GM18498 (cell line): Measurements from ENCODE around the gene PSAPL1.

Experiments used
- ATAC-seq: cut with Tn5 transposase; IDR thresholded peaks from one replicate; pipeline ENCODE4 v1.9.1; 2021; ENCODE audit warnings: mild to moderate bottlenecking, moderate library complexity; ENCODE audit not compliant: unreplicated experiment

Gene PSAPL1

DNA sequence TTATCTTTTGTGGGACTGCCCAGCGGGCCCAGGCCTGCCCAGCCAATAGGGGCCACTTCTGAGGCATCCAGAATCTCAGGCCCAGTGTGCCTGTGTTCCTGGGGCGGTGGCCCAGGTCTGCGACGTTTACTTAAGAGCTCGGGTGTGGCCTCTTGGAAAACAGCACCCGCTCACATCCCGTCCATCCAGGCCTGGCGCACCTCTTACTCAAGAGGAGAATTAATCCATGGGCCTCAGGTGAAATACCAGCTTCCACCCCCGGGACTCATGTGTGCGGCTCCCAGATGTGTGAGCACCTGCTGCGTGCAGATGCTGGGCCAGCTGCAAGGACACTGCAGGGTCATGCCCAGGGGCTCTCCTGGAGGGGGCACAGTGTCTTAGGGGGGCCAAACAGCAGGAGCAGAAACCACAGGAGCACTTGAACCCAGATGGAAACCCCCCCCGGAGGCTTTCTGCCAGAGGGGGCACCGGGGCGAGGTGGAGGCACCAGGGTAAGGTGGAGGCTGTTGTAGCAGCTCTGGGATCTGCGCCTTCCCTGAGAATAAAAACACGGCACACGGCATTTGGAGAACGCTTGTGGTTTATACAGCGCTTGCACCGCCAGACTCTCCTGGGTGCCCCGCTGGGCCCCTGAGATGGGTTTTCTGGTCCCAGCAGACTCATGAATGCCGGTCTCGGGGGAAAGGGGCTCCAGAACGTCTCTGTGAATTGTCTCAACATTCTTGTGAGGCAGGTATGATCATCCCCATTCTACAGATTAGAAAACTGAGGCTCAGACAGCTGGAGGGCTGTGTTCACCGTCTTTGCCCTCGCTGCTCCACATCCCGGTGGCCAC, 2.8 kb downstream of the PSAPL1 start:
- no peak for ATAC-seq

DNA sequence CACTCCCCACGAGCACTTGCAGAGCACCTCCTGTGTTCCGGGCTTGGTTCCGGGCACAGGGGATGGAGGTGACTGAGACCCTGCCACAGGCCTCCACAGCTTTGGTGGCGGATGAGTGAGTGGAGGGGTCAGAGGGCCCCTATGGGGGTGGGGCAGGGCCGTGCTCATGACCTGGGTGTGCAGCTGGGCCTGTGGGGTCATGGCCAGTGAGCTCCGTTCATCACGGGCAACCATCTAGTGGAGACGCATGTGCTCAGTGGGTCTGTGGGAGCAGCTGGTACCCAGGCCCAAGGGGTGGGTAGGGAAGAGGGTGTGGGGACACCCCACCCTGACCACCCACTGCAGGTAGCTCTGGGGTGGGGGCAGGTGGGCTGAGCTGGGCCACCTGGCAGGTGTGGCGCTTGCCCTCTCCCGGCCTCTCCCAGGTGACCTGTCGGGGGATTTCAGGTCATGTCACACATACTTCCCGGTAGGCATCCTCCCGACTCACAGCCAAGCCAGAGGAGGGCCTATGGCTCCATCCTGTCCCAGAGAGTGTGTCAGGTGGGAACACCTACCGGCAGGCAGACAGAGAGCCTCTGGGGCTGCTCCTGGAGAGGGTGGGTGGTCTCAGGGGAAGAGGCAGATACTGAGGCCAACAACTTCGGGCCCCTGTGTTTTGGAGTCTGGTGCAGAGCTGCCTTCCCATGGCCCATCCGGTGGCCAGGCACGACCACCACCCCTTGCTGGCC, 3.6 kb downstream of the PSAPL1 start:
- no peak for ATAC-seq

DNA sequence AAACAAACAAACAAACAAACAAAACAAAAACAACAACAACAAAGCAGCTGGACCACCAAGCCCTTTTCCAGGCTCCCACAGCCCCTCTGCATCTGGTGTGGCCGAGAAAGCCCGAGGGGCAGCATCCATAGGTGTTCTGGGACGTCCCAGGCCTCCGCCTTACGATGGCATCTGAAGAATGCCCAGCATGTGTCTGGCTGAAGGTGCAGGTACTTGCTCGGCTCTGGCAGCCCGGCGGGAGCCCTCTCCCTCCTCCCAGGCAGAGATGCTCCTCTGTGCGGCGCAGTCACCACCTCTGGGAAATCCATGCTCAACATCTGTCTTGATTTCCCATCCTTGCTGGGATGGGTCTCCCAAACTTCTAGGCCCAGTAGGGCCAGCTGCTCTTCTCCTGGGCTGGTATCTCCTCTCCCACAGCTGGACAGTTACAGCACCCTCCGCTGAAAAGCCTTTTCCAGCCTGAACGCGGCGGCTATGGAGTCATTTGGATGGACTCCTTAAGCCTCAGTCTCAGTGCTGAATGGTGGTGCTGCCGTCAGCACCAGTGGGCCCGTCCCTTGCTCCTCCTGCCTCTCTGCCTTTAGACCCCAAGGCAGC, 4.3 kb downstream of the PSAPL1 start:
- no peak for ATAC-seq

DNA sequence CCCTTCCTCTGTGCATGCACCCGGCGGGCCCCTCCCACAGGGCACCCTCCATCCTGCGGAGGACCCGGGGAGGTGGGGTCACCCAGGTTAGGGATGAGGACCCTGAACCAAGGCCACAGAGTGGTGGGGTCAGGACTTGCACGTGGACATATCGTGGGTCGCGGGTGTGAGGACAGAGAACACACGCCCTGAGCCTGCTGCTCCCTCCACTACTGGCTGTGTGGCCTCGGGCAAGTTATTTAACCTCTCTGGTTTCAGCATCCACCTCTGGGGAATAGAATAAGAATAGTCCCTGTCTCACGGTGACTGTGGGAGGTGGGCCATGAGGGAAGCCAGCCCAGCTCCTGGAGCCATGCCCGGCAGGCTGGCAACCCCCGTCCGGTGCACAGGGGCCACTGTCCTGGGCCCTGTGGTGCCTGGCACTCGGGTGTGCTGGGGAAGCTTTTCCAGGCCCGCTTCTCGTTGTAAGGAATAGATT, 5.1 kb downstream of the PSAPL1 start:
- no peak for ATAC-seq

DNA sequence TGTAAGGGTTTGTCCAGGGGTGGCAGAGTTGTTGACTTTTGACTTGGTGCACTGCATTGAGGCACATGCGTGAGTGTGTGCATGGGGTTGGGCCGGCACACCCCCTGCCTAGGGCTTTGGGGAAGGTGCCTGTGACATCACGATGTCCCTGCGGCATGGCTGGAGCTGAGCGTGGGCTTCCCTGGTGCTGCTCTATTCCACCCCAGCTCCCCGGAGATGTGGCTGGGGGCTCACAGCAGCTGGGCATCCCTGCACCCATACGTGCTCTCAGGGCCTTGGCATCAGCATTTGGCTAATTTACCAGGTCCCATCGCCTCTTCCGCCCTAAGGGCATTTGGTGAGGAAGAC, 5.7 kb downstream of the PSAPL1 start:
- no peak for ATAC-seq

DNA sequence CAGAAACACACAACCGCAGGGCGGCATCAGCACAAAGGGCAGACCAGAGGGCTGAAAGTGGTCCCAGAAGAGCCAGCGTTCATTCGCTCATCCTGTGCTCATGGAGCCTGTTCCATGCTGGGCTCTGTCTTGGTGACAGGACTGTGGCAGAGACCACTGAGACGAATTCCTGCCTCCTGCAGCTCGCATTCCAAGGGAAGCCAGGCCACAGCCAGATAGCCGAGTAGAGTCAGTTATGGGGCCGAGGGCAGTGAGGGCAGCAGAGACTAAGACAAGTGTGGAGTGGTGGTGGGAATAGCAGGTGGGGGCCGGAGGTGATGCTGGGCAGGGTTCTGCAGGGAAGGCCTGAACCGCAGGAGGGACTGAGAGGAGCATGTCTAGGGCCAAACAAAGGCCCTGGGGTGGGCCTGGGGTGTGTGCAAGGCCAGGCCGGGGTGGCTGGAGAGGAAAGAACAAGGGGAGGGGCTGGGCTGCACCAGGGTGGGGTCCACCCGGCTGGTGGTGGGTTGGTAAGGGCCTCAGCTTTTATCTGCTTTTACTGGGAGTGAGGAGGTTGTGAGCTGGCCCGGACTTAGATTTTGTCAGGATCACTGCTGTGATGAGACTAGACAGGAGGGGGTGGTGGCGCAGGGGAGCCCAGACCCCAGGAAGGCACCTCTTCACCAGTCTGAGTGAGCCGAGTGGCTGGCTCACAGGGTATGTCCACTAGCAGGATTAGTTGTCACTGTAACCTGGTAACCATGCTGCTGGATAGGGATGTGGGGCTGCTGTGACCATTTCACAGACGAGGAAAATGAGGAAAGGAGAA, 6.3 kb downstream of the PSAPL1 start:
- no peak for ATAC-seq

DNA sequence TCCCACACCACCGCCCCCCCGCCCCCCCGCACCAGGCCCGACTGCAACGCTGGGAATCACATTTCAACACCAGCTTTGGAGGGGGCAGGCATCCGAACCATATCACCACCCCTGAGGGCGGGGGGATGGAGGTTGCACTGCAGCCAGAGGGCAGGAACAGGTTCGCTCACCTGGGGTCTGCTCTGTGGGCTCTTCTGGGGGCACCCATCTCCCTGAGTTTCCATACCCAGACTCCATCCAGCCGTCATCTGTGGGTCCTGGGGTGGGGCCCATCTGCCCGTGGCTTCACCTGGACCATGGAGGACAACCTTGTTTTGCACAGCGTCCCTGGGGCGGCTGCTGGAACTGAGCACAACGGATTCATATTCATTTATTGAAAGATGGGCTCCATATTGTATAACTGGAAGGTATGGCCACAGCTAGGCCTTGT, 6.9 kb downstream of the PSAPL1 start:
- ATAC-seq: no peak

DNA sequence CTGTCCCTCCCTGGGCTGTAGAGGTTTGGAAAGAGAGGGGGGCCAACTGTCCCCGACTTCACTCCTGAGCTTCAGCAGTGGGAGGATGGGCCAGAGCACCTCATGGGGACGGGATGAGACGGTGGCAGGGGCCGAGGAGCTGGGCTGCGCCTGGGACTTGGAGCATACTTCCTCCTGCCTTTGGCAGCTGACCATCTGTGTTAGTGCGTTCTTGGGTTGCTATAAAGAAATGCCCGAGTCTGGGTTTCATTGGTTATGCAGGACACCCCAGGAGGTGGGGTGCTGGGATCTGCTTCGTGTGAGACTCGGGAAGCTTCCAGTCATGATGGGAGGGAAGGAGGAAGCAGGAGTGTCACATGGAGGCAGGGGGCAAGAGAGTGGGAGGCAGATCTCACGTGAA, 7.4 kb downstream of the PSAPL1 start:
- no peak for ATAC-seq

DNA sequence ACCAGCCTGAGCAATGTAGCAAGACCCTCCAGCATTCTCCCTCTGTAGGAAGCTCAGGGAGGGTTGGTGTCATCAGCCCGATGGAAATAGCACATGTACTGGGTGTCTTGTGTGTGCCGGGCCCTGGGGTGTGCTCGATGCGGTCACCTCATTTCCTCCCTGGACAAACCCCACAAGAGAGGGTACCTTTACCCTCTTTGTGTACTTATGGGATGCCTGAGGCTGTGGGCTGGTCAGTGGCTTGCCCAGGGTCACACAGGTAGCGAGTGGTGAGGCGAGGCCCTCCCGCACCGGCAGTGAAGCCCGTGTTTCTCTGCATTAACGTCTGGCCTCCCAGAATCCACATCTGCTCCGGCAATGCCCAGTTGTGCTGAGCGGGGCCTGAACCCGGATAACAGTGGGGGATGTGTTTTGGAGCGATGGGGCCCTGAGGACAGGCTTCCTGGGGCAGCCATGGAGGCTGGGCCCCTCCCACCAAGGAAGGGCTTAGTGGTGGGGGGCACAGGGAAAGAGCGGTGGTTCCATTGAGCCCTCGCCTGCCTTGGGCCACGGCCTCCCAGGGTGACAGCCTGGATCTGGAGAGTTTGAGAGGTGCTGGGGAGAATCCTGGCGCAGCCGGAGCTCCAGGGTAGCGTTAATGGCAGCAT, 8.1 kb downstream of the PSAPL1 start:
- no peak for ATAC-seq

DNA sequence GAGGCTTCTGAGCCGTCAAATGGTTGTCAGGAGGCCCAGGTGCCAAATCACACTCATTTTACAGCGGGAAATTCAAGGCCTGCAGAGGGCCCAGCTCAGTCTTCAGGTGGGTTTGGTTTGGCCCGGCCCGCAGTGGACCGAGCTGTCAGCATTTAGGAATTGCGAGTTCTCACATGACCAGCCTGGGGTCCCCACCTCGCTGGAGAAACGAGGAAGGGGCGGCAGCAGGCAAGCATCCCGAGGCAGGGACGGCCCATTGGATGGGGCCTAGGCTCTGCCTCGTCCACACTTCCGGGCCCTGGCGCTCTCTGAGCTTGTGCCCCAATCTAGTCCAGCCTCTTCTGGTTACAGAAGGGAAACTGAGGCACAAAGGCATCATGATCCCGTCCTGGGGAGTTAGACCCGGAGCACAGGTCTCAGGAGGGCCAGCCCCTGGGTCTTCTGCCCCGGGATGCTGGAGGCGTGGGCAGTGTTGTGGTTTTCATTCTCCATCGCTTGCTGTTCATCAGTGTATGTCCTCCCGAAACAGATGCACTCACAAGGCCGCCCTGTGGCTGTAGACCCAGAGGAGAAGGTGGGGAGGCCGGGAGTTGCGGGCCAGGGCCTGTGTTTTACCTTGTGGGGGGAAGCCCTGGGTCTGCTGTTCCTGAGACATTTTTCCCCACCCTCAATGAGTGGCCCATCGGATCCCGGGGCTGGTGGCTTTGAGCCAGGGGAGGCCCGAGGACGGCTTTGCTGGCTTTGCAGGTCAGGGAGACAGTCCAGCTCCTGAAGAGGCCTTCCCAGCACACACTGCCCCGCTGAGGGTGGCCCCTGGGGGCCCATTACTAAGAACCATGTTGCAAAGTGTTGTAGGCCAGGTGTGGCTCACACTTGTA, 8.9 kb downstream of the PSAPL1 start:
- ATAC-seq: no peak

DNA sequence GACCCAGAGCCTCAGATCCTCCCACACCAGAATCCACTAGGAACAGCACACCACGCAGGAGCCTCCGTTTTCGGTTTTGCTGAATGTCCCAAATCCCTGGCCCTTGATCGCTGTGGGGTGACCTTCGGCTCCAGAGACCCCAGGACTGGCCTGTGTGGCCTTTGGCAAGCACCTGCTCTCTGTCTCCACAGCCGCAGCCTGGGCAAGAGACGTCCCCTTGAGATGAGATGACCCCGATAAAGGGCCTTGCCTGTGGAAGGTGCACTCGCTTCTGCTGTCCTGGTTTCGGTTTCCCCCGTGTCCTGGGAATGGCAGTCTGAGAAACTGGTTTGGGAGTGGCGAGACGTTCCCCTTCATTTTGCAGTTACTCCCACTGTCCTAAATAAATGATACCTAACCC, 9.6 kb downstream of the PSAPL1 start:
- ATAC-seq: no peak

DNA sequence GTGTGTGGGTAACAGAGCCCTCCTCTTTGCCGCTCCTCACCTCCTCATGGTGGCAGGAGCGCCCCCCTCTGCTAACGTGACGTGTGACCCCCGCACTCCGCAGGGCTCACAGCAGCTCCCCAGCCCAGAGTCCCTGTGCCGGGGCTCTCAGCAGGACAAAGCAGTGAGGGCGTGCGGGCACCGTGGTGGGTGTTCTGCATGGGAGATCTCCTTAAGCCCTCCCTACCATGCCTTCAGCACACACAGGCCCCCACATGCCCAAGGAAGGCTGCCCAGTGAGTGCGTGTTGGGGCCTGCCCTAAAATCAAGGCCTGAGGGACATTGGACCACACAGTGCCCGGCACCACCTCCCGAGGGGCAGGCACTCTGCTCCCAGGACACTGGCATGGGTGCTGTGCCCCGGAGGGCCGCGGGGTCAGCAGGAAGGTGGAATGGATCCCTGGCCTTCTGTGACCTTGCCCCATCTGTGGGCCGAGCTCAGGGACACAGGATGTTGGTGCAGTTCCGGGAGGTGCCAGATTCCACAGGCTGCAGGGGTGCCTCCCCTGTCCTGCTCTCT, 10.1 kb downstream of the PSAPL1 start:
- no peak for ATAC-seq

DNA sequence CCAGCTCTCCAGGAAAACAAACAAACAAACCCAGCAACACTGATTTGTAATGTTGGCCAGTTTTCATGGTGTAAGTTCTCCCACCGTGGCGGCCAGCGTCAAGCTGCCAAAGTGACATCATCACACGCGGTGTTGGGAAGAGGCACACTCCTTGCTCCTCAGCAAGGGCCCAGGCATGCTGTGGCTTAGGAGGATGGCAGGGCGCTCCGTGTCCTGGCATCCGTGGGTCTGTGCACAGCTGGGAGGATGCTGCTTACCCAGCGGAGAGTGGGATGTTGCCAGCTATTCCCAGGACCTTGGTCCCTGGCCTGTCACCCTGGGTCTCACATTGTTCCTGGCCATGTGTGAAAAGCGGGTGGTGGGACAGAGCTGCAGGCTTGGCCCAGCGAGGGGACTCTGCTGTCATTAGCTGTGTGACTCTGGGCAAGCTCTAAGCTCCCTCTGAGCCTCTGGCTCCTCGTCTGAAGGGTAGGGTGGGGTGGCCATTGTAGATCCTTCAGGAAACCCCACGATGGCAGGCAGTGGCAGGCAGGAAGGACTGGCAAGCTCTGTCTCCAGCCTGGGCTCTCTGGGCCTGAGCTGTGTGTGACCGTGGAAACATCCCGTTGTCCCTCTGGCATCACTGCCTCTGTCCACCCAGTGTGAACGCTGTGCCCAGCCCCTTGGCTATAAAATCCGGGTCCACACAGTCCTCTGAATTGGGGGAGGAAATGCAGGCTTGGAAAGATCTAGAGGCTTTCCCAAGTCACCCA, 10.8 kb downstream of the PSAPL1 start:
- ATAC-seq: no peak

DNA sequence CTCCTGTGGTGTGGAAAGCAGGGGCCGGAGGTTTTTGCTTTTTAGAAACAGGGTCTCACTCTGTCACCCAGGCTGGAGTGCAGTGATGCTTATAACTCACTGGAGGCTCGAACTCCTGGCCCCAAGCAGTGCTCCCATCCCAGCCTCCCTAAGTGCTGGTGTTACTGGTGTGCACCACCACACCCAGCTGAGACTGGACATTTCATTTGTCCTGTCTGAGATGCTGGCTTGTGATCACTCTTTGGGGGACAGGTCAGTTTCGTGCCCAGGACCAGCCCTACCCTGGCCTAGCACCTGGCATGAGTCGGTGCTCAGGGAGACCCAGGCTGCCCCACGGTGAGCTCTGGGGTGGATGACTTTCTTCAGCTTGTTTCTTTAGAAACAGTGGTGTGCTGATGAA, 11.3 kb downstream of the PSAPL1 start:
- ATAC-seq: no peak

DNA sequence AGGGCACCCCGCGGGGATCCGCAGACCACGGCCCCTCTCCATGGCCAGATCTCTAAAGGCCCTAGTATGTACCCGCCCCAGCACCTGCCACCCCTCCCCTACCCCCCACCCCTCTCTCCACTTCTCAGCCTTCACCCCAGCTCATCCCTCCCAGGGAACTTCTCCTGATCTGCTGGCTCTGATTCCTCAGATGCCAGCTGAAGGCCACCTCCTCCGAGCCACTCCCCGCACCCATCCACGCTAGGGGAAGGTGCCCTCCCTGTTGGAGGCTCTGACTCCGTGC, 11.9 kb downstream of the PSAPL1 start:
- no peak for ATAC-seq

DNA sequence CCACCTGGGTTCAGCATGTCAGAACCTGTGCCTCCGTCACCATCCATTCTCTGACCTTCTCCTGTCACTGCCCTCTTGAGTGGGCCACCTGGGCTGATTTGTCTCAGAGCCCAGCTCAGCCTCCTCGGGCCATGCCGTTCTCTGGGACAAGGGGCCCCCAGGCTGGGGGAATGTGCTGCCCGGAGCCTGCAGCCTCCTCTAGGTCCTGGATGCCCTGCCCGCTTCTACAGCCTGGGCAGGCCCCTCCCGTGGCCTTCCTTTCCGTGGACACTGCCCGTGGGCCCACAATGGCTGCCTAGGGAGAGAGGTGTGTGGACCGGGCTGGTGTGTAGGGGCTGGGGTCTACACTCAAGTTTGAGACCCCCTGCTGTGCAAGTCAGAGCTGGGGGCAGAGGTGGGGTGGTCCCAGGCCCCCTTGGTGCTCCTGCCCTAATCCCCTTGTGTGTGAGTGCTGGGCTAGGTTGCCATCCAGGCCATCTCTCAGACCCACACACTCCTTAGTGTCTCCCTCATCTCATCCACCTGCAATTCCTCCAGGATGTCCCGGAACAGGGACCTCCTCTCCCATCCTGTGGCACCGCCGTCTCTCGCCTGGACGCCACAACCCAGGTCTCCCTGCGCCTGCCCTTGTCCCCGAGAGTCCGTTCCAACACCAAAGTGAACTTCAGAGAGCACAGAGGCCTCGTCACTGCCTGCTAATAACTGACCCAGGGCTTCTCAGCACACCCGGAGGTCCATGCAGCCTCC, 12.4 kb downstream of the PSAPL1 start:
- no peak for ATAC-seq

DNA sequence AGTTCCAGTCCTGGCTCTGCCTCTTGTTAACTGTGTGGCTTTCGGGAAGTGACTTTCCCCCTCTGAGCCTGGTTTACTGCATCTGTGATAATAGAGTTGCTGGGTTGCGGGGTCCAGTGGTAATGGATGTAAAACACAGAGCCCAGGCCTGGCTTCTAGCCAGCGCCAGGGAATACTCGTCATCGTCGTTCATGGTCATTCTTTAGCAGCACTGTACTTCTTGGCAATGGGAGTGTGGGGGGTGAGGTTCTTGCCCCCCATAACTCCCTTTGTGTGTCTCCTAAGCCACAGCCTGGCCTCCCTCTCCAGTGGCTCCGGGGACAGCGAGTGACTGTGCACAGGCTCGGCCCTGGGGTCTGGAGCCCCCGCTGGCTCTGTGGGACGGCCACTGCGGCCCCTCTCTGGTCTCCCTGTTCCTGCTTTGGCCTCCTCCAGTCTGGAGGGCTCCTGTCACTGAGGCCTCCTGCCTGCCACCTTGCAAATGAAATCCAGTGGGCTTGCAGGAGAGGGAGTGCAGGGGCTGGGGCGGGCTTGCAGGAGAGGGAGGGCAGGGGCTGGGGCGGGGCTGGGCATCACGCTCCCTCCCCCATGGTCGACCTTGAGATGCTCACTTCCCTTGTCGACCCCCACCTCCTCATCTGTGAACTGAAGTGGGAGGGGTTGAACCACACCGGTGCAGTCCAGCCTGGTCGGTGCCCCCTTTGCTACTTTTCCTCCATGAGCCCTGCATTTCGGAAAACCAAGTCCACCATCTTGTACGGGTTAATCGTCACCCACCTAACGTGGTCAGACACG, 13.2 kb downstream of the PSAPL1 start:
- ATAC-seq: no peak
